ENCODE measurements around the gene GPR55.
"Not testable (repeated sequence)": the region's sequence is repeated elsewhere in the genome, so short reads cannot be mapped to it uniquely, and the experiment has no call there.

The GPR55 gene

GRCh38 chr2:230950874-230951339 lies 25.9 kb upstream of the GPR55 start:
- no peak for DNase-seq (ENCODE audit: low read depth)

- no peak for DNase-seq (ENCODE audit: low read depth)
These were observed 25.2 kb upstream of the GPR55 start for GRCh38 chr2:230949966-230950873.

- DNase-seq (ENCODE audit: low read depth): no peak
These were observed 22.9 kb upstream of the GPR55 start for GRCh38 chr2:230947908-230948365.

- DNase-seq (ENCODE audit: low read depth): no peak
These were observed 22.2 kb upstream of the GPR55 start for GRCh38 chr2:230947235-230947576.

- no peak for DNase-seq (ENCODE audit: low read depth)
These were observed 21.6 kb upstream of the GPR55 start for GRCh38 chr2:230946429-230947234.

GRCh38 chr2:230944757-230945372 lies 19.8 kb upstream of the GPR55 start:
- no peak for DNase-seq (ENCODE audit: low read depth)

- no peak for DNase-seq (ENCODE audit: low read depth)
These were observed 19.1 kb upstream of the GPR55 start for GRCh38 chr2:230944123-230944653.

GRCh38 chr2:230942920-230943896 lies 18.2 kb upstream of the GPR55 start:
- DNase-seq (ENCODE audit: low read depth): no peak

GRCh38 chr2:230942371-230942770 lies 17.3 kb upstream of the GPR55 start:
- no peak for DNase-seq (ENCODE audit: low read depth)

GRCh38 chr2:230941202-230942180 lies 16.4 kb upstream of the GPR55 start:
- no peak for DNase-seq (ENCODE audit: low read depth)

- DNase-seq (ENCODE audit: low read depth): no peak
These were observed 15.4 kb upstream of the GPR55 start for GRCh38 chr2:230940471-230940815.

GRCh38 chr2:230939691-230940470 lies 14.8 kb upstream of the GPR55 start:
- no peak for DNase-seq (ENCODE audit: low read depth)

- DNase-seq (ENCODE audit: low read depth): no peak
These were observed 14.1 kb upstream of the GPR55 start for GRCh38 chr2:230939066-230939591.

GRCh38 chr2:230938516-230939065 lies 13.5 kb upstream of the GPR55 start:
- DNase-seq (ENCODE audit: low read depth): no peak

- DNase-seq (ENCODE audit: low read depth): no peak
These were observed 13.1 kb upstream of the GPR55 start for GRCh38 chr2:230938098-230938497.

- DNase-seq (ENCODE audit: low read depth): no peak
These were observed 12.3 kb upstream of the GPR55 start for GRCh38 chr2:230937362-230937761.

GRCh38 chr2:230936243-230936642 lies 11.2 kb upstream of the GPR55 start:
- not testable (repeated sequence) for DNase-seq (ENCODE audit: low read depth)

GRCh38 chr2:230935130-230935430 lies 10.0 kb upstream of the GPR55 start:
- no peak for DNase-seq (ENCODE audit: low read depth)

Measured in T follicular helper cell (primary cell).